HepG2 (cell line): ENCODE results near the gene PTH2. TPM values are rescaled to one million over a fixed set of nuclear protein-coding genes. Genes with fewer than 3 reads are reported as not detected.

ENCODE experiments used
- AFF4 ChIP-seq: sonication (generic); formaldehyde crosslinking; IDR thresholded peaks from 2 replicates; pipeline ENCODE4 v1.4.0; 2020; ENCODE audit warnings: missing genetic modification reagents
- ELF3 ChIP-seq: IDR thresholded peaks from 2 replicates; pipeline ENCODE4 v1.6.1; 2016; ENCODE audit warnings: missing genetic modification reagents, missing compliant biosample characterization
- FOSL2 ChIP-seq: sonication (generic); formaldehyde crosslinking; IDR thresholded peaks from 2 replicates; pipeline ENCODE4 v1.4.0; 2020; ENCODE audit warnings: missing genetic modification reagents
- HDAC1 ChIP-seq: sonication (generic); formaldehyde crosslinking; IDR thresholded peaks from 2 replicates; pipeline ENCODE4 v1.5.1; 2020; ENCODE audit warnings: mild to moderate bottlenecking, missing genetic modification reagents
- KLF9 ChIP-seq: IDR thresholded peaks from 2 replicates; pipeline ENCODE4 v1.6.1; 2016; ENCODE audit warnings: low read depth
- NR2F6 ChIP-seq, 2 experiments: IDR thresholded peaks; 2 replicates each; pipeline ENCODE4 v1.6.1; 2016; ENCODE audit warnings: antibody characterized with exemption in 1 of 2, mild to moderate bottlenecking in 1 of 2
- RARA ChIP-seq: IDR thresholded peaks from 2 replicates; pipeline ENCODE4 v1.6.1; 2016; ENCODE audit warnings: missing genetic modification reagents, missing compliant biosample characterization
- SALL1 ChIP-seq: sonication (generic); formaldehyde crosslinking; IDR thresholded peaks from 2 replicates; pipeline ENCODE4 v1.8.0; 2022; ENCODE audit warnings: mild to moderate bottlenecking, missing genetic modification reagents
- THAP11 ChIP-seq: IDR thresholded peaks from 2 replicates; pipeline ENCODE4 v1.6.1; 2016; ENCODE audit warnings: missing biosample characterization, missing genetic modification reagents
- YEATS2 ChIP-seq: sonication (generic); formaldehyde crosslinking; IDR thresholded peaks from 2 replicates; pipeline ENCODE4 v1.4.0; 2020; ENCODE audit warnings: missing genetic modification reagents, borderline replicate concordance
- ZHX2 ChIP-seq, 2 experiments: sonication (generic) in 1 of 2; formaldehyde crosslinking in 1 of 2; IDR thresholded peaks; 2 replicates each; pipeline versions ENCODE4 v1.6.1 to v1.9.0; 2014 to 2022; ENCODE audit warnings: antibody characterized with exemption in 1 of 2, borderline replicate concordance in 1 of 2, inconsistent platforms in 1 of 2, low read depth in 1 of 2, missing genetic modification reagents in 1 of 2
- ZNF253 ChIP-seq: sonication (generic); formaldehyde crosslinking; IDR thresholded peaks from 2 replicates; pipeline ENCODE4 v1.8.0; 2022; ENCODE audit warnings: mild to moderate bottlenecking, missing genetic modification reagents, borderline replicate concordance
- ZNF572 ChIP-seq: sonication (generic); formaldehyde crosslinking; IDR thresholded peaks from 2 replicates; pipeline ENCODE4 v1.5.1; 2020; ENCODE audit warnings: mild to moderate bottlenecking, missing genetic modification reagents
- polyA plus RNA-seq, 8 experiments: library from polyadenylated mRNA; depleted of rRNA in 3 of 8; stranded (reverse) in 7 of 8; unstranded in 1 of 8; fragments of >200 nt; fragmentation: Illumina TruSeq in 4 of 8; extraction: Trizol in 4 of 8; gene quantifications; 2 replicates each; pipeline versions ENCODE4 v1.2.1 to v1.2.3, GENCODE V29; 2011 to 2016; ENCODE audit warnings: low read depth in 4 of 8, missing spikeins in 1 of 8, mixed read lengths in 1 of 8; ENCODE audit not compliant: insufficient read depth in 1 of 8
- total RNA-seq, 5 experiments: library from RNA; depleted of rRNA; stranded (reverse); fragments of >200 nt; fragmentation: Illumina TruSeq; extraction: Trizol; gene quantifications; 2 replicates each; pipeline ENCODE4 v1.2.3, GENCODE V29; 2016; ENCODE audit warnings: low read depth in 1 of 5
- TF ChIP-seq, protein P1 (sequence below): sonication (generic); formaldehyde crosslinking; IDR thresholded peaks from 2 replicates; pipeline ENCODE4 v1.9.0; 2021; ENCODE audit warnings: missing genetic modification reagents, borderline replicate concordance

Gene PTH2
- total and polyA plus RNA-seq, 2 of the 13 experiments (the other 11 are each of a cell fraction or from before 2014, with no cell fraction given), result not detected

DNA sequence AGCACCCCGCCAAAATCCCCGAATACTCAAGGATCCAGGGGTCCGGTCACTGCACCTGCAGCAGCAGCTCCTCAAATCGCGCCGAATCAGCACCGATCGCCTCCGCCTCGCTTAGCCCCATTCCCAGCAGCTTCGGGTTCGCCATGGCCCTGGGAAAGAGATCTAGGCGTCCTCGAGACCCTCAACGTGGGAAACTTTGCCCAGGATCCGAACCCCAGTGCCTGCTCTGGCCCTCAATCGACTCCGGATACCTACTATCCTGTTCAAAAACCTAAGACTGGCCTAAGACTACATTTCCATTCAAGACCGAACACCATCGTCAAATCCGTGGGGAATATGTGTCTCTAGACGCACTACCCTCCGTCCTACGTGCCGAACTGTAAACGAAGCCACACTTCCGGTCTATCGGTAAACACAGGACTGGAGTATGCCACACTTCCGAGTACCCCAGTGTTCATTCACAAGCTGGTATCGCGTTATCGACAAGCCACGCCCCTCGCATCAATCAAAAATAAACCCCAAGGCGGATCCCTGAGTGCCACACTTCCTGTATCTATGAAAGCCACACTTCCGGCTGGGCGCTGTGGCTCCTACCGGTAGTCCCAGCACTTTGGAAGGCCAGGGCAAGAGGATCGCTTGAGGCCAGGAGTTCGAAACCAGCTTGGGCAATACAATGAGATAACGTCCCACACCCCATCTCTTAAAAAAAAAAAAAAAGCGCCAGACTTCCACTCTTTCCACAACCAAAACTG is 28.4 kb upstream of the PTH2 start, which contains the start of gene PIH1D1 (continued):
- TF ChIP-seq AFF4 (CRISPR knock-in tag) (0 out of 2 replicates have a peak, but pooled peaks have one; percentile 58), ELF3 (CRISPR knock-in tag) (peak; percentile 83), KLF9 (CRISPR knock-in tag) (no peak), FOSL2 (CRISPR knock-in tag) (no peak), YEATS2 (peak; percentile 70; the same call in 1 of the 2 replicates), THAP11 (CRISPR knock-in tag) (peak; percentile 94), RARA (0 out of 2 replicates have a peak, but pooled peaks have one; percentile 9), HDAC1 (CRISPR knock-in tag) (peak; percentile 61; the same call in 1 of the 2 replicates), ZNF572 (CRISPR knock-in tag) (no peak), ZNF253 (CRISPR knock-in tag) (no peak), NR2F6 (IDR thresholded peaks at IDR 0.05) (no peak), NR2F6 (CRISPR knock-in tag; IDR thresholded peaks at IDR 0.05) (peak; percentile 30; the same call in 1 of the 2 replicates), ZHX2 (IDR thresholded peaks at IDR 0.05; ENCODE audit: low read depth) (no peak), ZHX2 (CRISPR knock-in tag; IDR thresholded peaks at IDR 0.05; ENCODE audit: borderline replicate concordance) (no peak), SALL1 (peak; percentile 77)
- TF ChIP-seq, protein P1, sequence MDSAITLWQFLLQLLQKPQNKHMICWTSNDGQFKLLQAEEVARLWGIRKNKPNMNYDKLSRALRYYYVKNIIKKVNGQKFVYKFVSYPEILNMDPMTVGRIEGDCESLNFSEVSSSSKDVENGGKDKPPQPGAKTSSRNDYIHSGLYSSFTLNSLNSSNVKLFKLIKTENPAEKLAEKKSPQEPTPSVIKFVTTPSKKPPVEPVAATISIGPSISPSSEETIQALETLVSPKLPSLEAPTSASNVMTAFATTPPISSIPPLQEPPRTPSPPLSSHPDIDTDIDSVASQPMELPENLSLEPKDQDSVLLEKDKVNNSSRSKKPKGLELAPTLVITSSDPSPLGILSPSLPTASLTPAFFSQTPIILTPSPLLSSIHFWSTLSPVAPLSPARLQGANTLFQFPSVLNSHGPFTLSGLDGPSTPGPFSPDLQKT (CRISPR knock-in tag), result no peak
